Astrocyte (in vitro differentiated cells and primary cell): ENCODE measurements around the gene HAND1. TPM values are rescaled to one million over a fixed set of nuclear protein-coding genes. Genes with fewer than 3 reads are reported as not detected.

Experiments used
- DNase-seq: peaks from one replicate; pipeline ENCODE4 v3.0.0-alpha.2; 2010; ENCODE audit warnings: low read depth
- FAIRE-seq: peaks from 2 replicates; lab custom pipeline; 2011; peaks lifted over from hg19 to GRCh38; lab: Jason Lieb, UNC
- H2AFZ ChIP-seq: 2 replicates; pipeline ENCODE4 v1.6.0; 2012; ENCODE audit warnings: low read depth, low read length, inconsistent platforms
- H3K27ac ChIP-seq: 2 replicates; pipeline ENCODE4 v1.5.1; 2011; ENCODE audit warnings: low read depth, low read length, inconsistent platforms
- H3K27me3 ChIP-seq: 2 replicates; pipeline ENCODE4 v1.6.0; 2011; ENCODE audit warnings: low read length, inconsistent platforms; ENCODE audit not compliant: insufficient read depth
- H3K36me3 ChIP-seq: 2 replicates; pipeline ENCODE4 v1.5.1; 2011; ENCODE audit warnings: low read length, inconsistent platforms; ENCODE audit not compliant: insufficient read depth
- H3K4me1 ChIP-seq: 2 replicates; pipeline ENCODE4 v1.5.1; 2011; ENCODE audit warnings: low read length, inconsistent platforms; ENCODE audit not compliant: insufficient read depth
- H3K4me2 ChIP-seq: 2 replicates; pipeline ENCODE4 v1.6.0; 2012; ENCODE audit warnings: low read length, inconsistent platforms
- H3K4me3 ChIP-seq: 2 replicates; pipeline ENCODE4 v1.5.1; 2011; ENCODE audit warnings: low read depth, mild to moderate bottlenecking, low read length, inconsistent platforms; ENCODE audit not compliant: insufficient read depth
- H3K79me2 ChIP-seq: 2 replicates; pipeline ENCODE4 v1.6.0; 2012; ENCODE audit warnings: mild to moderate bottlenecking, low read length, inconsistent platforms; ENCODE audit not compliant: insufficient read depth
- H3K9ac ChIP-seq: 2 replicates; pipeline ENCODE4 v1.6.0; 2012; ENCODE audit warnings: mild to moderate bottlenecking, low read length, inconsistent platforms
- H3K9me3 ChIP-seq: 2 replicates; pipeline ENCODE4 v1.5.1; 2012; ENCODE audit warnings: low read depth, mild to moderate bottlenecking, low read length, inconsistent platforms; ENCODE audit not compliant: insufficient read depth
- H4K20me1 ChIP-seq: 2 replicates; pipeline ENCODE4 v1.6.0; 2012; ENCODE audit warnings: low read length, inconsistent platforms; ENCODE audit not compliant: insufficient read depth
- H3K27ac Mint-ChIP-seq: one replicate; pipeline ENCODE4 v1.8.0; 2021; ENCODE audit warnings: mild to moderate bottlenecking, mixed read lengths; ENCODE audit not compliant: unreplicated experiment
- H3K27me3 Mint-ChIP-seq: one replicate; pipeline ENCODE4 v1.8.0; 2021; ENCODE audit warnings: low read depth, mixed read lengths; ENCODE audit not compliant: unreplicated experiment
- H3K36me3 Mint-ChIP-seq: one replicate; pipeline ENCODE4 v1.8.0; 2021; ENCODE audit warnings: low read depth, mixed read lengths; ENCODE audit not compliant: unreplicated experiment
- H3K4me1 Mint-ChIP-seq: one replicate; pipeline ENCODE4 v1.8.0; 2021; ENCODE audit warnings: low read depth, mixed read lengths; ENCODE audit not compliant: unreplicated experiment
- H3K4me3 Mint-ChIP-seq: one replicate; pipeline ENCODE4 v1.8.0; 2021; ENCODE audit warnings: mild to moderate bottlenecking, moderate library complexity, mixed read lengths; ENCODE audit not compliant: unreplicated experiment
- H3K9me3 Mint-ChIP-seq: one replicate; pipeline ENCODE4 v1.8.0; 2021; ENCODE audit warnings: mild to moderate bottlenecking, mixed read lengths; ENCODE audit not compliant: unreplicated experiment
- EZH2 ChIP-seq: IDR thresholded peaks from 2 replicates; pipeline ENCODE4 v1.6.1; 2012; ENCODE audit warnings: mild to moderate bottlenecking, low read length, inconsistent platforms; ENCODE audit not compliant: insufficient read depth
- total RNA-seq: library from RNA; stranded (reverse); gene quantifications from 2 replicates; pipeline ENCODE4 v1.2.1, GENCODE V29; 2021

Gene HAND1
- total RNA-seq, 1 donor from 2014 or later = not detected

DNA sequence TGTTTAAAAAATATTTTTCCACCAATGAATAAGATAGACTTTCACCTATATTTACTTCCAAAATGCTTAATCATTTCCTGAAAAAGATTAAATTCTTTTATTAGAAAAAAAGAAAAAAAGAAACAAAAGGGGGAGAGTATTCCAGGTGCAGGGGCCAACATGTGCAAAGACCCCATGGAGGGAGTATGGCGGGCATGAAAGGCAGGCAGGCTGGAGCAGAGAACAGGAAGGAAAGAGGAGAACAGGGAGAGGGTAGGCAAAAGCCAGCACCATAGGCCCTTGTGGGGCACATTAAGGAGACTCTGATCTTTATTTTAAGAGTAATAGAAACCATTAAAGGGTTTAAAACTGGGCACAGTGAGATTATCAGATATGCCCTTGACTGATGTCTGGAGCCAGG lies 48.7 kb downstream of the HAND1 start:
- no peaks in the 10 kb centered on the region for H3K4me1 Mint-ChIP-seq
- H3K4me3 Mint-ChIP-seq = no peak overlapping the region
- no peaks in the 10 kb centered on the region for H4K20me1 ChIP-seq
- no peaks in the 10 kb centered on the region for H3K79me2 ChIP-seq
- DNase-seq (no peak), FAIRE-seq (no peak)
- H3K36me3 Mint-ChIP-seq = no peaks in the 10 kb centered on the region
- H2AFZ ChIP-seq = no peak overlapping the region
- H3K4me2 ChIP-seq = no peak overlapping the region
- H3K27ac ChIP-seq = no peak overlapping the region
- no peak overlapping the region for H3K9ac ChIP-seq
- H3K4me1 ChIP-seq = no peaks in the 10 kb centered on the region
- no peaks in the 10 kb centered on the region for H3K9me3 ChIP-seq
- TF ChIP-seq EZH2 = no peak
- no peak overlapping the region for H3K27ac Mint-ChIP-seq
- H3K36me3 ChIP-seq = no peaks in the 10 kb centered on the region
- H3K9me3 Mint-ChIP-seq = no peaks in the 10 kb centered on the region
- H3K27me3 Mint-ChIP-seq = no peaks in the 10 kb centered on the region
- H3K4me3 ChIP-seq = no peak overlapping the region
- no peaks in the 10 kb centered on the region for H3K27me3 ChIP-seq

DNA sequence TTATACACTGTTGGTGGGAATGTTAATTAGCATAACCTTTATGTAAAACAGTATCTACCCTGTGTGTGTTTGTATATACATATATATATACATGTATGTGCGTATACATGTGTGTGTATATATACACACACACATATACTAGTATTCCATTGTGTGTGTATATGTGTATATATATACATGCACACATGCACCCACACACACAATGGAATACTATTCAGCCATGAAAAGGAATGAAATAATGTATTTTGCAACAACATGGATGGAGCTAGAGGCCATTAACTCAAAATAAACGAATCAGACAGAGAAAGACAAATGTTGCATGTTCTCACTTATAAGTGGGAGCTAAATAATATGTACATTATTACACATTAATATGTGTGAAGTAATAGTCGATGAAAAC lies 49.8 kb downstream of the HAND1 start:
- Histone ChIP-seq H3K4me1 (no peaks in the 10 kb centered on the region), H3K9me3 (no peaks in the 10 kb centered on the region), H3K27ac (no peak overlapping the region), H3K4me2 (no peak overlapping the region), H2AFZ (no peak overlapping the region), H3K4me3 (no peak overlapping the region), H3K27me3 (no peaks in the 10 kb centered on the region), H3K9ac (no peak overlapping the region), H4K20me1 (no peaks in the 10 kb centered on the region), H3K79me2 (no peaks in the 10 kb centered on the region), H3K36me3 (no peaks in the 10 kb centered on the region)
- Mint-ChIP-seq H3K27me3 (no peaks in the 10 kb centered on the region), H3K36me3 (no peaks in the 10 kb centered on the region), H3K27ac (no peak overlapping the region), H3K4me1 (no peaks in the 10 kb centered on the region), H3K9me3 (no peaks in the 10 kb centered on the region), H3K4me3 (no peak overlapping the region)
- TF ChIP-seq EZH2 = no peak
- peak; percentile 20 for FAIRE-seq
- no peak for DNase-seq

Other genes with a start within 250 kb of the HAND1 start
- 24.6 and 26.3 TPM in 2 replicates for gene SAP30L, start 32.2 kb downstream of the HAND1 start, total RNA-seq